HG03139 (cell line): Measurements from ENCODE around the gene SMYD2.

ENCODE experiments used
- ATAC-seq: cut with Tn5 transposase; IDR thresholded peaks from one replicate; pipeline ENCODE4 v1.9.1; 2021; ENCODE audit not compliant: unreplicated experiment

The SMYD2 gene

DNA sequence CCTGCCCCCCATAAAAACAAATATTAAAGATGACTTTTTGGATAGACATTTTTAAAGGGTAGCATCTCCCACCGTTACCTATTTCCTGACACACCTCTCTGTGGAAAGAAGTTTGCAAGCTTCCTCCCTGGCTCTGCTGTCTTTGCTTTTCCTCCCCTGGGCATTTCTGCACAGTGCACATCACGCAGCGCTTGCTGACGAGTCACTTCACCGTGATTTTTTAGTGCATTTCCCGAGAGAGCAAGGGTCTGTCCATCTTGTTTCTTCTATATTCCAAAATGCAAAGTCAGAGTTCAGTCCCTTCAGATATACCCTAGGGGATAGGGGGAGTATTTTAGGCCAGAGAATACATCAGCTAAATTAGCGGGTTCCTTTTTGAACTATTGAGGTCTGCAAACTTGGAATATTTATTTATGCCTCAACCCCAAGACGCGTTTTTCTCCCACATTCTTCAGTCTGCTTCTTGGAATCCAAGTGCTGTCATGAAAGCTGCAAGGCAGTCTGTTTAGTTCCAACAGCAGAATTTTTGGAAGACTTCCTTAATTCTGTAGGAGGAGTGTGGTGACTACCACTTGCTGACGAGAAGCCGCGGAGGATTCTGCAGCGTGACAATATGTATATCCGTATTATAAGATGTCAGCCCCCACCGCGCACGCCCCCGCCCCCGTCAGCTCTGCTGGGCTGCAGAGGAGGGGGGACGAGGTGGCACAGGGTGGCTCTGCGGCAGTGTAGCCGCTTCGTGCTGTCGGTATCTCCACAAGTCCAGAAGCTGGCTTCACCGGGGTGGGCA, 22.4 kb downstream of the SMYD2 start:
- no peak for ATAC-seq

DNA sequence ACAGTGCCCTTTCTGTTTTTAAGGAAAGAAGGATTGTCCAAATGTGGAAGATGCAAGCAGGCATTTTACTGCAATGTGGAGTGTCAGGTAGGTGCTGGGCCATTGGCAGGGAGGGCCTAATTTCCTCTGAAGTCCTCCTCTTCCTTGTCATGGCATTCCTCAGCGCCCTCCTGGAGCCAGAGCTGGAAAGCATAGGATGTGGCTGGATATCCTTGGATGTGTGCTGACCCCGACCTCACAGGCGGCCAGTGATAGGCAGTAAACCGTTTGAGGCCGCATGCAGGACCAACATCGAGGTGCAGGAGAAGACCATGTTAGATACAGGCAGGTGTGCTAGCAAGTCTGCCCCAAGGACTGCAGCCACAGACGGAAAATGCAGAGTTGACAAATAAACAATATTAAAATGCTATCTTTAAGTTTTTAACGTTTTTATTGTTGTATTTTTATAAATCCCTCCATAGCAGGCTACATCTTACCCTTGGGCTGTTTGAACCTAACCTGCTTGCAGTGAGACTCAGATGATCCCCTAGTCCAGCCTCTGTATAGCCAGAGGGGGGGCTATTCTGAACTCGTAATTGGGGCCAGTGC, 24.3 kb downstream of the SMYD2 start:
- ATAC-seq = no peak

DNA sequence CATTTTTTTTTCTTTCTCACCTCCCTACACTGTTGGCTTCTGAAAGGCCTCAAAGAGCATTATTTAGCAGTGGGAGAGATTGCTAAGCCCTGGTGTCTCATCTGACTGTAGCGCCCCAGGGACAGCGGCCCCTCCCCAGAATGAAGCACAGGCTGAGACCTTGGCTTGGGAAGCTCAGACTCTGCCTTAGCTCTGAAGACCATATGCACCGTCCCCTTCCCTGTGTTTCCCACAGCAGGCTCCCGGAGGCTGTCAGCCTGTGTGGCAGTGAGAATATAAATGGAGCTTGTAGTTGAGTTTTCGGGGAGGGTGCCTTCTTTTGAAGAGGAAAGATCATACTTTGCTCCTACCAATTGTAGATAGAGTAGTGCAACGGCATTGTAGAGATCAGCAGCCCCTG, 25.3 kb downstream of the SMYD2 start:
- ATAC-seq = no peak

DNA sequence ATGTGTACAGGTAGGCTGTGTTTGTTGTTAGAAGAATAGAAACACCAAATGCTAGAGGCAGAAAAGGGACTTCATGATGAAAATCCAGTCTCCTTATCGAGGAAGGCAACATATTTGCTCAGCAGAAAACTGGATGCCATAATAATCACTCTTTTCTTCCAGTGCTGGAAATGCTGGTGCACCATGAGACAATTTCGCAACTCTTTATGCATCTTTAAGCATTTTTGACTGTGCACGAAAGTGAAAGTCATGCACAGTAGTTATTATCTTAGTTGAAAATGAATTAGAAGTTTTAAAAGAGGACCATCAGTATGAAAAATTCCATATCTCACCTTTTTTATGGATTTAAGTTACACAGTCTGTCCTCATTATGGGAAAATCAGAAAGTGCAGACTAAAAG, 29.1 kb downstream of the SMYD2 start:
- ATAC-seq = peak; percentile 43

DNA sequence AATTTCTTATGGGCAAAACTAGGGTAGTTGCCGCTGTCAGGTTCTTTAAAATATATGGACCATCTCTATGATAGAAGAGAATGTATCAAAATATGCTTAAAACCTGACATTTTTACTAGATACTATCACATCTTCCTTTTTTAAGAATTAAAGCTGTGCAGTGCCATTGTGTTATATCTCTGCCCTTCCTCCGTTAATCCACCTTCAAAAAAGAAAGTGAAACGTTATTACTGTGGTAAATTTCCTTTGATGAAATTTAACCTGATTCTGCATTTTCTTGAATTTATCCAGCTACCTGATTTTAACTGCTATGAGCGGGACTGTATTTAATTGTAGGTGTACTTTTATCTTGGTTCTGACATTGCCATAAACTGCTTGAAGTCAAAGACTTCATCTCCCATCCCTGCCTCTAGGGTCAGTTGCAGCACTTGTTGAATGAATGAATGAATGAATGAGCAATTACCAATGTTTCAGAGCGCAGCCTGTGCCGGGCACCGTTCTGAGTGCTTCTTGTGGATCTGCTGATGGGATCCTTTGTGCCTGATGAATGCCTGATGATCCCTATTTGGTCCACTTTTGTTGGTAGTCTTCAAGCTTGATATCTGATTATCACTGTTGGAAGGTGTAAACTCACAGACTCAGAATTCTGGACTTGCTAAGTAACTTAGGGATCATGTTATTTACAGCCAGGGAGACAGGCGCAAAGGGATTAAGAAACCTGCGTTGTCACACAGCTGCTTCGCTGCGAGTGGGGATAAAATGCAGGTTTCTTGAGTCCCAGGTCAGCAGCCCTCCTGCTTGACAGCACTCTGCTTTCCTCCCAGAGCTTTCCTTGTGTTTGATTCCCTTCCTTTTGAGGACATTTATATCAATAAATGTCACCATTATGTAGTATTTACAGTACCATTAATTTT, 30.1 kb downstream of the SMYD2 start:
- ATAC-seq = no peak

DNA sequence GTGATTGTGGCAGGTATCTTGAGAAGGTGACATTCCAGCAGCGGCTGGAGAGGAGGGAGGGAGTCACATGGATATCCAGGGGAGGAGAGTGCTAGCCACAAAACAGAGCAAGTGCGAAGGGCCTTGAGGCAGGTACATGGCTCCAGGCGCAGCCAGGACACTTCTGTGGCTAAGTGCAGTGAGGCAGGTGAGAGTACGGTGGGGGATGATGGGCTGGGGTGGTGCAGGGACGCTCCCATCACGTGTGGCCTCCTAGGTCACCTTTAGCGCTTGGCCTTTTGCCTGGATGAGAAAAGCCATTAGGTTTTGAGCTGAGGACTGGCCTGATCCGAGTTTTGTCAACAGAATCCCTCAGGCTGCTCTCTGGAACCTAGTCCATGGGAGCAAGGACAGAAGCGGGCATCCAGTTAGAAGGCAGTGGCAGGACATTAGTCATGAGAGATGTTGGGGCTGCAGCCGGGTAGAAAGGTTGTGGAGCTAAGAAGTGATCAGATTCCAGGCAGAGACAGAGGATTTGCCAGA, 31.6 kb downstream of the SMYD2 start:
- ATAC-seq = no peak

DNA sequence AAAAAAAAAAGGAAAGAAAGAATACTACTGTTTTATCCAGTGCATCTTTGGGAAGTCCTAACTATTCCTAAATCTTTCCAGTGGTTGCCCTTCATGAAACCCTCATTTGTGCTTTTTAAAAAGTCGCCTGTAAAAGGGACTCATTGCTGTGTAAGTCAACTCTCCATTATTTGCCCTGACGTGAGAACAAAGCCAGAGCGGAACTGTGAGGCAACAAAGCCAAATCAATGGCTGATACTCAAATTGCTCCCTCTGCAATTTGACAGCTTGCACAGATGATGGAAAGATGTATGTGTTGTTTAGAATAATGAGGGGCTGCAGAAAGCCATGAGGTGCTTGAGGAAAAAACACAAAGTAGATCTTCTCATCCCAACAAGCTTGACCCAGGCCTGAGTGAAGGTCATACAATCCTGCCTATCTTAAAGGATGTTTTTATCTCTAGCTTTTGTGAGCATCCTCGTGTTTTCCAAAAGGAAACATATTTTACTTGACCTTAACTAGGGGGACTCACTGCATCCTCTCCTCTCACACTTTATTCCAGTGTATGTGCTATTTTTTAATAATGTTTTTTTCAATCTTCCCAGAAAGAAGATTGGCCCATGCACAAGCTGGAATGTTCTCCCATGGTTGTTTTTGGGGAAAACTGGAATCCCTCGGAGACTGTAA, 33.4 kb downstream of the SMYD2 start:
- ATAC-seq = no peak

DNA sequence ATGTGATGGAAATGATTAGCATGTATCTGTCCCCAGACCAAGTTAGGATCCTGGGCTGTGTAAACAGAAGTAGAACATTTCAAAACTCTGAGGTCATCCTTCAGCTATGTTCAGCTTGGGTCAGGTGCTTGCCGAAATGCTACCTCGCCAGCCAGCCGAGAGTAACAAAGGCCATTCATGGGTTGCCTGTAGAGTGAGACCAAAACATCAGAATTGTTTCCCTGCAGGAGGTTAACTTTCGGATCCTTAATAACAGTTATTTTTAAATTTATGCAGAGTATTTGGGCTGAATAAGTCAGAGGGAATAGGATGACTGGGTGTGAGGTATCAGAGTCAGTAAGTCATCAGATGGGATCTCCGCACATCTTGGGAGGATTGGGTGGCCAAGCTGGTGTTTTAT, 35.6 kb downstream of the SMYD2 start:
- ATAC-seq = no peak

DNA sequence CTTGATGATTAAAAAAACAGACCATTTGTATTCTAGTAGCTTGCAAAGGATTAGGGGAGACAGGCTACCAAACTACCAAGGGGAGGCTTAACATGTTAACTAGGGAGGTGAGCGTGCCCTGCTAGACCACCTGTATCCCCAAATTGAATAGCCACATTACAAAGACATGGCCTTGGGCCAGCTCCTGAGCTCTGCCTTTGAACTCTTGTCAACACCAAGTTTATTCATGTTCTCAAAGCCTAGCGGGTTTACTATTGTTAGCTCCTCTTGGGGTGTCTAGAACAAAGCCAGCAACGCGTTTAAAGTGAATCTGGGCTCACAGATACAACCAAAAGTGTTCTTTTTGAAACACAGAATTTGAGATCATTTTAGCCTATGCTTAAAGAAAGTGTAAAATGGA, 36.3 kb downstream of the SMYD2 start:
- no peak for ATAC-seq

DNA sequence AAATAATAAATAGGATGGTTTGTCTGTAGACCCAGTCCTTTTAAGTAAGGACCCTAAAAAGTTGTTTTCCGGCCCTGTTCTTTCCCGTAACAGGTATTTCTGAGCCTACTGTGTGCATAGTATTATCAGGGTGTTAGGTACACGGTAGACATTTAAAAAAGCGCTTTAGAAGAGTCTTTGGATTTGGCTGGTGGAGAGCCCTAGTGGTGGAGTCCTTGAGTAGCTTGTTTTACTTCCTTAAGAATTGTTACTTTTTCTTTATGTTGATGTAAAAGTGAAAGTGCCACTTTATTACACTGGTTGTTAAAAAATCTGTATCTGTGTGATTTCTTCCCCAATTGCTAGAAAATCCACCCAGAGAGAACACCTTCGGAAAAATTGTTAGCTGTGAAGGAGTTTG, 36.8 kb downstream of the SMYD2 start:
- ATAC-seq = no peak

DNA sequence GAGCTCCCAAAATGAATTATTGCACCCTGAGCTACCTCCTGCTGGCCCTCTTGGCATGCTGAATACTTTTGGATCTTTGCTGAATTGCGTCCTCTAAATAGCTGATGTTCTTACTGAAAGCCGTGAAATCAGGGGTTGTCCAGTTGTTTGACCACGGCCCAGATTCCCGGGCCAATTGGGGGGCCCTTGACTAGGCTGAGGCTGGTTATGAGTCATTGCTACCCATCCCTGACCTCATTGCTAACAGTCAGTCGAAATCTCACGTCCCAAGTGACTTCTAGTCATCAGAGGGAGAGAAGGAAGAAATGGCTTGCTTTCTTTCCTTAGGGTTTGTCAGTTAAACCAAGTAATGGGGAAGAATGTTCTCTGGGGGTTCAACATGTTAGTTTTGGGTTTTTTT, 37.4 kb downstream of the SMYD2 start:
- ATAC-seq = no peak

DNA sequence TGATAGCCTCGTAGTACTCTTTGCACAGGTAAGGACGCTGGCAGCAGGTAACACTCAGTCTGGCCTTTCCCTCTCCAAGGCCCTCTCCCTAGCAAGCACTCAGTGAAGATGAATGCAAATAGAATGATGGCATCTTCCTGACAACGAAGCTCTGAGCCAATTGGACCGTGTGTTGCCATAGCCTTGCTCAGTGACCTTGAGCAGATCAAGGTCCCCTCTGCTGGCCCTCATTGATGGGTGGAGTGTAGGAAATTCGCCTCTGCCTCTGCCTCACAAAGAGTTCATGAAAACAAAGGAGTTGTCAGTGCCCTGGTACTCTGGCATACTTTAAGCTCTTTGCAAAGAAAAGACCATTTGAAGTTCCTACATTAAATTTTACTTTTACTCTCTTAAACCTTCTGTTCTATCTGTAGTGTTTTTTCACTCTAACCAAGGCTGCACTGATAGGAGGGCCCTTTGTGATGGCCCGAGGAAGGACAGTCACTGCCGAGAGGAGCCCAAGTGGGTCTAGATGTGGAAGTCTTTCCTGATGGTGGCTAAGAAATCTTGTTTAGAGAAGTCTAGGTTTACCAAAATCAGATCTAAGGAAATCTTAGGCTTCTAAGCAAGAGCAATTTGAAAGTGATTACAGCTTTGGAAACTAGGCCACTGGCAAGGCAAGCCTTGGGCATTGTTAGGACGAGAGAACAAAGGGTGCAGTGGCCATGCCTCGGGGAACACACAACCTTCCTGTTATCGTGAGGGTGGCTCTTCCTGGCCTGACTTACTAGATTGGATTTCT, 38.2 kb downstream of the SMYD2 start:
- ATAC-seq = no peak

DNA sequence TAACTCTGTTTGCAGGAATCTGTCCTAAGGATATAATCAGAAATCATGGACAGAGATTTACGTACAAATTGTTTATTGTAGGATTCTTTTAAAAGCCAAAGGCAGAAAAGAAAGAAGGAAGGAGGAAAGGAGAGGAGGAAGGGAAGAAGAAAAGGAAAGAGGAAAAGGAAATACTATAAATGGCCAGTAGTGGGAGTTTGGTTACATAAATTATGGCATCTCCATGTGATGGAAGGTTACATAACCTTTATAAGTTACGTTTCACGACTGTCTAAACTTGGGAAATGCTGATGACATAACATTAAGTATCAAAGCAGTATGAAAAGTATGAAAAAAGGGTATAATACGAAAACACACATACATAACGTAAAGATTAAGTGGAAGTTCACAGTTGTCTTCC, 39.0 kb downstream of the SMYD2 start:
- no peak for ATAC-seq

DNA sequence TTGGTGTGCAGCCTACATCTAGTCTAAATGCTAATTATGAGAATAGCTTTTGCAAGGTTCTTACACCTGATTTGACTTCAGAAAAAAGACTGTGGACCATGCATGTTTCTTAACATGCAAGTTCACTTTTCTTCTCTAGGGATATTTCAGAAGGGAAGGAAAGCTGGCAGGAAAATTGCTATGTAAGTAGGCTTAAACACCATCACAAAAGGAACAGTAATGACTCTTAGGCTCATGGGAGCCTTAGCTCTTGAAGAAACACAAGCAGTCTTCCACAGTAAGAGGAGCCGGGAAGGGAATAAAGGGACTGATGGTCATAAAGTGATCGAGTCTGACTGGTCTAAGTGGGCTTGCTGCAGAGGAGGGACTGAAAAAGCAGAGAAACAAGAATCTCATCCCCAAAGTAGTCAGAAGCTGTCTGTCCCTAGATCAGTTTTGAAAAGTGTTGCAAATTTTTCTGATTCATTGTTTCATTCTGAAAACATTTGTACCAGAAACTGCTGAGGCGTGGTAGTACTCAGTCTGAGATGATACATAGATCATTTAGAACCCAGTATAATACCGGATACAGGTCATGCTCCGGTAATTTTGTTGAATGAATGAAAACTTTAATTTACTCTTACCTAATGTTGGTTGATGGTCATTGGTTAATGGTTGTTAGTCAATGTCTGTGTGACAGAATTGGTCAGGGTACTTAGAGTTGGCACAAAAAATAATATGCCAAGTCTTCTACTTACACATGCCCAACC, 40.9 kb downstream of the SMYD2 start:
- peak; percentile 46 for ATAC-seq

DNA sequence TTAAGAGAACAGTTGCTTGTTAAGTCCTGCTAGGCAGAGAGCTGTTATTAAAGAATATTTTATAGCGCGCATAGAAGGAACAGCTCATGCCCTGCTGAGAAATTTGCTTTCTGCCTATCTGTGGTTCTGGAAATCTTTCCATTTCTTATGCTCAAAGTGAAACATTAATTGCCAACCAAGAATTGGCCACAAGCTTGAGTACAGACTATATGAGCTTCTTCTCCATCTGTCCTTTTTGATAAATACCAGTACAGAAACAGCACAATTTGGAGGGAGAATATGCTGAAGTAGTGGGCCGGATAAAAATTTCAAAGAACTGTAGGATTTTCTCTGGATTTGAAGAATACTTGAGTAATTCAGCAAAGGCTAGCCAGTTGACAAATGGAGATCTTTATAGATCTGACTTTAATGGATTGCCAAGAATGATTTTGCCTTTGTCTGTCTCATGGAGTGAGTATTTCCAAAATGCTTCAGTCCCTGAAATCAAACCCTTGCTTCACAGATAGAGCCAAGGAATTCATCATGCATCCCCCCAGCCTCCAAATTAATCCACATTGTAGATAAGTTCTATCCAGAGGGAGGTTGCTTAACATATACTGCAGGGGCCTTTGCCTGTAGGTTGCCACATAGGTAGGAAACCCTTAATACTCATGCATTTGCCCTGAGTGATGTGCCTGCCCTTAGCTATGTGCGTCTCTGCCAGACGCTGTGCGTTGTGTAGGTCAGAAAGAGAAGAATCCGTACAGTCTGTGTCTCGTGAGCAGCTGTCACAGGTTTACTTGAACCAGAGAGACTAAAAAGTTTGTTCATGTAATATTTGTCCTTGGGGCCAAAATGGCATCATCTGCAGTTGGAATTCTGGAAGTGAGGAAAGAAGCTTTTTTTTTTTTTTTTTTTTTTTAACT, 44.2 kb downstream of the SMYD2 start:
- ATAC-seq = no peak

DNA sequence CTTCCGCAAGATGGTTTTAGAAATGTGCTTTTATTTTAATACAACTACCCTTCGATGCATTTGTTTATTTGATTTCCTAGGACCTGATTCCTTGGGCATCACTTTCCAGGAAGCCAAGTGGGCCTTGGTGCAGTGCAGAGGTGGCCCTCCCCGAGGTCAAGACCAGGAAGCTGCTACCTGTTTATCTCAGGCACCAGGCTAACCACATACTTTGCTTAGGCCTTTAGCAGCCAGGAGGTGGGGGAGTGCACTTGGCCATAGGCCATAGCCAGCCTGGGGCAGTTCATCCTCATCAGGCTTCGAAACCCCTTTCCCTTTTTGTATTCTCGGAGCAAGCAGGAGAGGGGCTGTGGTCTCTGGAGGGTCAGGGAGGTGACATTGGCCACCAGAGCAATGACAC, 45.4 kb downstream of the SMYD2 start:
- ATAC-seq = peak; percentile 43

DNA sequence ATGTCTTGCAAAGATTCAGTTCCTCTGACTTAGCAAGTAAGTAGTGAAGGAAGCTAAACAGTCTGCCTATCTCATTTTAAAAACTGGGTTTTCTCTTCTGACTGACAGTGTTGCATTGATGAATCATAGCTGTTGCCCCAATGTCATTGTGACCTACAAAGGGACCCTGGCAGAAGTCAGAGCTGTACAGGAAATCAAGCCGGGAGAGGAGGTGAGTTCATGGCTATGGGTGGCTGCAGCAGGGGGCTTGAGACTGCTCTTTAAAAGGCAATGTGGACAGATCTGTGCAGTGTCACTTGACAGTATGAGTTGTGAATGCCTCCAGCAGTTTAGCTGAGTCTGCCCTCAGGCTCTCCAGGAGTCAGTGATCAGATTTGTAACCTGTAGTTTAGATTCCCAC, 46.6 kb downstream of the SMYD2 start:
- ATAC-seq = no peak

DNA sequence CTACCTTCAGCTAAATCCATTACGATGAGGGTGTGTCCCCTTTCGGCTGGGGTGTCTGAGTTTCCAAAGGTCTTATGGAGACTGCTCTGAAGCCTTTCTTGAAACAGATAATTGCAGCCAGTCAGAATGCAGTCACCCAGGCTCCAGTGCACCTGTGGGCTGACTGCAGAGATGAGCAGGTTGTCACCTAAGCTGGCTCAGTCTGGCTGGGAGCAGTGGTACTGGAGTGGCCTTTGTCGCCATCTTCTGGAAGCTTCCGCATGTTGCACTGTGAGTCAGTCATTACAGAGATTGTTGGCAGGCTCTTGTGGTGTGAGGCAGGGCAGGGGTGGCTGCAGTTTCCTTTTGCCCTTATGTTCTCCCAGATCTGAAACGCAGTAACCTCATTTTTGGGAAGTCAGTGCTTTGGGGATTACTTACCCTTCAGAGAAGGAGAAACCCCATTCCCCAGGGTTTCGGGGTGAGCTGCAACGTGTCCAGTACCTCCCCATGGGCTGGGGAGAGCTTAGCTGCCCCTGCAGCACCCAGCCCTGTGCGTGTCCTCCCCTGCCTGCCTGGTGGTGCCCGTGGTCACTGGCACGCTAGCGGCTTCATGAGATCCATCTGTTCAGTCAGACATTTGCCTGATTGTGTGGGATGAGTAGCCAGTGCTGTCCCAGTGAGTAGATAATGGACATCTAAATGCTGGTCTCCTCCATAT, 48.0 kb downstream of the SMYD2 start:
- ATAC-seq = peak; percentile 90
